Psoas muscle (tissue), 8 donors: ENCODE results near the gene RABGGTA. TPM values are rescaled to one million over a fixed set of nuclear protein-coding genes. Genes with fewer than 3 reads are reported as not detected.
"Not testable (repeated sequence)": the region's sequence is repeated elsewhere in the genome, so short reads cannot be mapped to it uniquely, and the experiment has no call there.

Experiments used
- ATAC-seq, 4 donors: fragments of 200-7000 bp; cut with Tn5 transposase; one replicate each; pipeline ENCODE4 v1.9.1; 2020; ENCODE audit warnings: moderate library complexity in 3 of 4, mild to moderate bottlenecking in 2 of 4
- DNase-seq, 2 donors: peaks; one replicate each; pipeline ENCODE4 v3.0.0-alpha.2; 2020
- H3K27ac ChIP-seq: fragments of 200-600 bp; one replicate; pipeline ENCODE4 v1.8.0; 2022
- H3K27me3 ChIP-seq, 3 donors: fragments of 200-600 bp in 1 of 3; one replicate each; pipeline versions ENCODE4 v1.6.1 to v1.8.0; 2013 to 2022; ENCODE audit warnings: low read length in 2 of 3, mild to moderate bottlenecking in 2 of 3, moderate library complexity in 1 of 3; ENCODE audit not compliant: insufficient read depth in 3 of 3
- H3K36me3 ChIP-seq, 2 donors: fragments of 200-600 bp in 1 of 2; one replicate each; pipeline versions ENCODE4 v1.6.1 to v1.8.0; 2013 to 2022; ENCODE audit warnings: low read depth in 1 of 2, mild to moderate bottlenecking in 1 of 2, moderate library complexity in 1 of 2; ENCODE audit not compliant: insufficient read depth in 1 of 2
- H3K4me1 ChIP-seq: fragments of 200-600 bp; one replicate; pipeline ENCODE4 v1.8.0; 2022
- H3K4me3 ChIP-seq: fragments of 200-600 bp; one replicate; pipeline ENCODE4 v1.8.0; 2022; ENCODE audit warnings: mild to moderate bottlenecking
- H3K9me3 ChIP-seq: fragments of 200-600 bp; one replicate; pipeline ENCODE4 v1.8.0; 2022
- CTCF ChIP-seq: fragments of 200-600 bp; IDR thresholded peaks from one replicate; pipeline ENCODE4 v1.8.0; 2022; ENCODE audit warnings: antibody characterized with exemption
- WGBS, 3 donors: extraction: QIAGEN DNeasy Blood & Tissue Kit; methylation state at CpG; one replicate each; pipeline versions ENCODE4 v1.1.6 to v1.1.7; 2013; 5-methylcytosine and 5-hydroxymethylcytosine counted together
- intact Hi-C, 2 donors: fragments of 100-400 bp; cut with DNase I; formaldehyde crosslinking; loops; one replicate each; pipeline versions ENCODE4 v1.11.0 to v1.14.2; 2022
- polyA plus RNA-seq, 3 donors: library from polyadenylated mRNA; stranded (reverse); fragments of 200-250 nt; gene quantifications; one replicate each; pipeline ENCODE4 v1.2.3, GENCODE V29; 2013
- total RNA-seq, 4 donors: library from RNA; stranded (reverse); fragmentation: NEBNext Ultra II Directional in 2 of 4; extraction: Animal tissue kit (Norgen Biotek cat#: 25700) in 2 of 4; gene quantifications; one replicate each; pipeline versions ENCODE4 v1.2.1 to v1.2.4, GENCODE V29; 2021 to 2023
- donor health status: healthy with polysubstance abuse.
- donor health status: DM: no; HTN: no; CAD: no; lungs with moderate emphysema.
- donor health status: Bipolar disorder and iron deficiency.
- donor health status: healthy.
- donor health status: DM: yes; HTN: yes; CAD: no.
- donor health status: DM: no; HTN: no; CAD: no.
- donor health status: DM: no; HTN: no; CAD: no.
- donor health status: DM: yes; HTN: yes; CAD: no.

Gene RABGGTA
- total and polyA plus RNA-seq, 7 donors, result 15.1 to 36.2 (median 17.5) TPM

- Histone ChIP-seq H3K27ac (no peak overlapping the region), H3K36me3 (peaks cover 3 to 21% of the 10 kb centered on the region in 2 donors), H3K9me3 (no peaks in the 10 kb centered on the region), H3K4me3 (no peak overlapping the region), H3K4me1 (peaks cover 8% of the 10 kb centered on the region), H3K27me3 (no peaks in the 10 kb centered on the region)
- DNase-seq, result no peak
- ATAC-seq, result no peak
- no peak for TF ChIP-seq CTCF
- intact Hi-C loops, result no loop called here
- 89 to 95% (median 90%) methylated on average over 4 of the region's 4 CpGs for WGBS, 3 donors
Observed at GRCh38 chr14:24219080-24219479, 52.3 kb downstream of the RABGGTA start.

- H3K9me3 ChIP-seq, H3K27ac ChIP-seq, H3K4me3 ChIP-seq, intact Hi-C loops, DNase-seq, ATAC-seq, H3K27me3 ChIP-seq: not testable (repeated sequence)
- 90 to 100% (median 95%) methylated on average over 1 of the region's 1 CpG for WGBS, 3 donors
- peaks cover 3 to 21% of the 10 kb centered on the region in 2 donors for H3K36me3 ChIP-seq
- H3K4me1 ChIP-seq, result peaks cover 19% of the 10 kb centered on the region
Observed at GRCh38 chr14:24216876-24217275, 54.5 kb downstream of the RABGGTA start.

- peak overlapping the region; percentile 80 for H3K4me3 ChIP-seq
- H3K27ac ChIP-seq, result peak overlapping the region; percentile 87
- DNase-seq (no peak), ATAC-seq (no peak)
- no peak for TF ChIP-seq CTCF
- H3K36me3 ChIP-seq, result peaks cover 3 to 23% of the 10 kb centered on the region in 2 donors
- no peaks in the 10 kb centered on the region for H3K9me3 ChIP-seq
- no peaks in the 10 kb centered on the region for H3K27me3 ChIP-seq
- H3K4me1 ChIP-seq, result peaks cover 20% of the 10 kb centered on the region
- 82 to 90% (median 85%) methylated on average over 2 of the region's 2 CpGs for WGBS, 3 donors
- intact Hi-C loops, result no loop called here
Observed at GRCh38 chr14:24216345-24216699, 55.1 kb downstream of the RABGGTA start.

Other genes with a start within 250 kb of the RABGGTA start
Only the 30 nearest of the 34 such genes appear.
- gene DCAF11, start 156.8 kb downstream of the RABGGTA start, total RNA-seq, result 10 to 100 TPM; 48.8 to 73.5 (median 68.6) TPM
- gene DCAF11, start 156.8 kb downstream of the RABGGTA start, polyA plus RNA-seq, result 10 to 100 TPM; 34.7 to 66.4 (median 35.4) TPM
- gene NRL, start 156.6 kb downstream of the RABGGTA start, total RNA-seq, result 1 to 10 TPM; 1.5 to 3.6 (median 2.5) TPM
- gene NRL, start 156.6 kb downstream of the RABGGTA start, polyA plus RNA-seq, result 1 to 10 TPM; 1.2 to 5.1 (median 2.4) TPM
- gene FITM1, start 140.9 kb downstream of the RABGGTA start, total RNA-seq, result 100 to 1,000 TPM in 3 of 4 donors, 10 to 100 TPM in 1; 72.8 to 167 (median 137) TPM
- gene FITM1, start 140.9 kb downstream of the RABGGTA start, polyA plus RNA-seq, result 100 to 1,000 TPM; 100 to 163 (median 113) TPM
- gene PSME1, start 135.4 kb downstream of the RABGGTA start, total RNA-seq, result 100 to 1,000 TPM in 1 of 4 donors, 10 to 100 TPM in 3; 49.2 to 122 (median 80.3) TPM
- gene PSME1, start 135.4 kb downstream of the RABGGTA start, polyA plus RNA-seq, result 100 to 1,000 TPM in 1 of 3 donors, 10 to 100 TPM in 2; 73.0 to 106 (median 92.6) TPM
- gene EMC9, start 130.0 kb downstream of the RABGGTA start, total RNA-seq, result 10 to 100 TPM; 18.0 to 67.5 (median 36.1) TPM
- 10 to 100 TPM; 17.2 to 35.5 (median 30.9) TPM for gene EMC9, start 130.0 kb downstream of the RABGGTA start, polyA plus RNA-seq
- gene PSME2, start 125.0 kb downstream of the RABGGTA start, total RNA-seq, result 100 to 1,000 TPM in 1 of 4 donors, 10 to 100 TPM in 3; 30.1 to 179 (median 76.0) TPM
- gene PSME2, start 125.0 kb downstream of the RABGGTA start, polyA plus RNA-seq, result 10 to 100 TPM; 64.7 to 80.0 (median 76.4) TPM
- gene RNF31, start 124.1 kb downstream of the RABGGTA start, total RNA-seq, result 10 to 100 TPM; 46.4 to 81.5 (median 64.7) TPM
- gene RNF31, start 124.1 kb downstream of the RABGGTA start, polyA plus RNA-seq, result 10 to 100 TPM; 43.3 to 57.3 (median 55.7) TPM
- gene IRF9, start 110.3 kb downstream of the RABGGTA start, total RNA-seq, result 10 to 100 TPM; 10.4 to 21.6 (median 15.1) TPM
- gene IRF9, start 110.3 kb downstream of the RABGGTA start, polyA plus RNA-seq, result 10 to 100 TPM in 2 of 3 donors, 1 to 10 TPM in 1; 7.9 to 14.2 (median 11.8) TPM
- 1 to 10 TPM; 1.0 to 1.6 (median 1.3) TPM for gene REC8, start 99.5 kb downstream of the RABGGTA start, total RNA-seq
- 1 to 10 TPM in 1 of 3 donors, under 1 TPM in 2; 0.13 to 1.2 (median 0.86) TPM for gene REC8, start 99.5 kb downstream of the RABGGTA start, polyA plus RNA-seq
- gene IPO4, start 82.8 kb downstream of the RABGGTA start, total RNA-seq, result 10 to 100 TPM; 35.7 to 75.9 (median 51.1) TPM
- gene IPO4, start 82.8 kb downstream of the RABGGTA start, polyA plus RNA-seq, result 10 to 100 TPM; 28.8 to 99.7 (median 62.4) TPM
- 10 to 100 TPM; 21.0 to 22.7 (median 21.8) TPM for gene TM9SF1, start 76.2 kb downstream of the RABGGTA start, total RNA-seq
- 10 to 100 TPM; 21.7 to 43.4 (median 31.7) TPM for gene TM9SF1, start 76.2 kb downstream of the RABGGTA start, polyA plus RNA-seq
- gene TSSK4, start 65.9 kb downstream of the RABGGTA start, total RNA-seq, result not detected
- gene TSSK4, start 65.9 kb downstream of the RABGGTA start, polyA plus RNA-seq, result under 1 TPM in 2 of 3 donors, not detected in 1; 0.05 to 0.06 TPM
- 10 to 100 TPM; 12.3 to 18.2 (median 15.7) TPM for gene CHMP4A, start 58.1 kb downstream of the RABGGTA start, total RNA-seq
- gene CHMP4A, start 58.1 kb downstream of the RABGGTA start, polyA plus RNA-seq, result 10 to 100 TPM; 29.6 to 42.1 (median 29.9) TPM
- 10 to 100 TPM in 3 of 4 donors, 1 to 10 TPM in 1; 9.4 to 16.3 (median 12.1) TPM for gene MDP1, start 55.5 kb downstream of the RABGGTA start, total RNA-seq
- 10 to 100 TPM in 2 of 3 donors, 1 to 10 TPM in 1; 6.2 to 19.7 (median 13.0) TPM for gene MDP1, start 55.5 kb downstream of the RABGGTA start, polyA plus RNA-seq
- 100 to 1,000 TPM; 135 to 206 (median 159) TPM for gene NEDD8, start 39.2 kb downstream of the RABGGTA start, total RNA-seq
- gene NEDD8, start 39.2 kb downstream of the RABGGTA start, polyA plus RNA-seq, result 100 to 1,000 TPM; 214 to 315 (median 297) TPM
- gene GMPR2, start 38.7 kb downstream of the RABGGTA start, total RNA-seq, result 10 to 100 TPM; 19.7 to 33.1 (median 27.9) TPM
- 10 to 100 TPM; 17.7 to 24.0 (median 21.7) TPM for gene GMPR2, start 38.7 kb downstream of the RABGGTA start, polyA plus RNA-seq
- gene TINF2, start 29.0 kb downstream of the RABGGTA start, total RNA-seq, result 10 to 100 TPM; 36.6 to 69.6 (median 65.2) TPM
- 100 to 1,000 TPM in 1 of 3 donors, 10 to 100 TPM in 2; 37.8 to 103 (median 48.3) TPM for gene TINF2, start 29.0 kb downstream of the RABGGTA start, polyA plus RNA-seq
- under 1 TPM in 3 of 4 donors, not detected in 1; 0.25 to 0.50 (median 0.32) TPM for gene TGM1, start 8.4 kb downstream of the RABGGTA start, total RNA-seq
- 1 to 10 TPM in 1 of 3 donors, under 1 TPM in 2; 0.17 to 1.3 (median 0.86) TPM for gene TGM1, start 8.4 kb downstream of the RABGGTA start, polyA plus RNA-seq
- gene DHRS1, start 28.2 kb upstream of the RABGGTA start, total RNA-seq, result 1 to 10 TPM; 1.9 to 3.4 (median 2.7) TPM
- gene DHRS1, start 28.2 kb upstream of the RABGGTA start, polyA plus RNA-seq, result 1 to 10 TPM; 1.5 to 6.4 (median 3.4) TPM
- 10 to 100 TPM; 36.7 to 38.8 (median 37.7) TPM for gene NOP9, start 28.3 kb upstream of the RABGGTA start, total RNA-seq
- gene NOP9, start 28.3 kb upstream of the RABGGTA start, polyA plus RNA-seq, result 10 to 100 TPM; 11.4 to 29.8 (median 16.1) TPM
- 1 to 10 TPM in 3 of 4 donors, under 1 TPM in 1; 0.95 to 2.5 (median 1.8) TPM for gene CIDEB, start 36.4 kb upstream of the RABGGTA start, total RNA-seq
- 1 to 10 TPM; 1.2 to 2.1 (median 1.3) TPM for gene CIDEB, start 36.4 kb upstream of the RABGGTA start, polyA plus RNA-seq
- gene LTB4R2, start 38.5 kb upstream of the RABGGTA start, total RNA-seq, result 1 to 10 TPM in 3 of 4 donors, under 1 TPM in 1; 0.96 to 2.3 (median 1.7) TPM
- under 1 TPM; 0.08 to 0.57 (median 0.32) TPM for gene LTB4R2, start 38.5 kb upstream of the RABGGTA start, polyA plus RNA-seq
- 1 to 10 TPM; 1.1 to 2.1 (median 2.0) TPM for gene LTB4R, start 39.9 kb upstream of the RABGGTA start, total RNA-seq
- gene LTB4R, start 39.9 kb upstream of the RABGGTA start, polyA plus RNA-seq, result 1 to 10 TPM in 1 of 3 donors, under 1 TPM in 2; 0.35 to 2.0 (median 0.65) TPM
- 10 to 100 TPM in 3 of 4 donors, 1 to 10 TPM in 1; 8.6 to 13.9 (median 11.2) TPM for gene ADCY4, start 63.5 kb upstream of the RABGGTA start, total RNA-seq
- gene ADCY4, start 63.5 kb upstream of the RABGGTA start, polyA plus RNA-seq, result 10 to 100 TPM in 1 of 3 donors, 1 to 10 TPM in 2; 7.0 to 10.8 (median 7.7) TPM
- gene RIPK3, start 68.4 kb upstream of the RABGGTA start, total RNA-seq, result 1 to 10 TPM; 1.1 to 1.9 (median 1.4) TPM
- gene RIPK3, start 68.4 kb upstream of the RABGGTA start, polyA plus RNA-seq, result 1 to 10 TPM in 1 of 3 donors, under 1 TPM in 2; 0.94 to 1.7 (median 0.97) TPM
- 10 to 100 TPM in 2 of 4 donors, 1 to 10 TPM in 2; 2.7 to 12.0 (median 7.8) TPM for gene NFATC4, start 96.6 kb upstream of the RABGGTA start, total RNA-seq
- 1 to 10 TPM; 5.5 to 7.9 (median 7.3) TPM for gene NFATC4, start 96.6 kb upstream of the RABGGTA start, polyA plus RNA-seq
- 1 to 10 TPM; 2.1 to 8.0 (median 2.4) TPM for gene NYNRIN, start 127.4 kb upstream of the RABGGTA start, total RNA-seq
- gene NYNRIN, start 127.4 kb upstream of the RABGGTA start, polyA plus RNA-seq, result 1 to 10 TPM; 1.1 to 1.5 (median 1.2) TPM
- 1 to 10 TPM in 1 of 4 donors, under 1 TPM in 3; 0.66 to 1.5 (median 0.76) TPM for gene CBLN3, start 158.1 kb upstream of the RABGGTA start, total RNA-seq
- under 1 TPM; 0.38 to 0.78 (median 0.70) TPM for gene CBLN3, start 158.1 kb upstream of the RABGGTA start, polyA plus RNA-seq
- 10 to 100 TPM; 25.8 to 44.2 (median 41.3) TPM for gene KHNYN, start 158.4 kb upstream of the RABGGTA start, total RNA-seq
- gene KHNYN, start 158.4 kb upstream of the RABGGTA start, polyA plus RNA-seq, result 10 to 100 TPM; 15.3 to 74.9 (median 35.9) TPM
- 10 to 100 TPM; 55.7 to 75.2 (median 63.8) TPM for gene SDR39U1, start 171.2 kb upstream of the RABGGTA start, total RNA-seq
- 100 to 1,000 TPM in 1 of 3 donors, 10 to 100 TPM in 2; 62.9 to 110 (median 63.6) TPM for gene SDR39U1, start 171.2 kb upstream of the RABGGTA start, polyA plus RNA-seq